Esophagus (tissue), 2 donors: ENCODE data around the gene NOP10. TPM values are rescaled to one million over a fixed set of nuclear protein-coding genes. Genes with fewer than 3 reads are reported as not detected.

Experiments
- polyA plus RNA-seq, 2 donors: library from polyadenylated mRNA; stranded (reverse); fragments of 200-250 nt; gene quantifications; one replicate each; pipeline ENCODE4 v1.2.3, GENCODE V29; 2013
- donor health status: healthy with polysubstance abuse.
- donor health status: Bipolar disorder and iron deficiency.

The NOP10 gene
- polyA plus RNA-seq, 2 donors, result 203 to 276 TPM

Other genes with a start within 250 kb of the NOP10 start
- gene EMC7, start 241.3 kb downstream of the NOP10 start, polyA plus RNA-seq, result 10 to 100 TPM; 47.0 to 58.8 TPM
- under 1 TPM; 0.49 to 0.71 TPM for gene PGBD4, start 241.1 kb downstream of the NOP10 start, polyA plus RNA-seq
- gene KATNBL1, start 133.0 kb downstream of the NOP10 start, polyA plus RNA-seq, result 10 to 100 TPM; 35.4 to 64.3 TPM
- gene EMC4, start 118.1 kb downstream of the NOP10 start, polyA plus RNA-seq, result 100 to 1,000 TPM; 126 to 142 TPM
- gene SLC12A6, start 5.4 kb downstream of the NOP10 start, polyA plus RNA-seq, result 10 to 100 TPM; 16.1 to 21.5 TPM
- gene NUTM1, start 179 bp upstream of the NOP10 start, polyA plus RNA-seq, result not detected
- 100 to 1,000 TPM in 1 of 2 donors, 10 to 100 TPM in 1; 45.6 to 125 TPM for gene LPCAT4, start 24.1 kb upstream of the NOP10 start, polyA plus RNA-seq
- 10 to 100 TPM; 40.5 to 91.1 TPM for gene GOLGA8A, start 94.7 kb upstream of the NOP10 start, polyA plus RNA-seq
- gene GOLGA8B, start 240.5 kb upstream of the NOP10 start, polyA plus RNA-seq, result 10 to 100 TPM; 22.8 to 58.1 TPM